ENCODE data around the gene OSBPL3. TPM values are rescaled to one million over a fixed set of nuclear protein-coding genes. Genes with fewer than 3 reads are reported as not detected.
A peak's percentile ranks its signal among the peaks of the same experiment; 100 is the strongest.

Gene OSBPL3
- total RNA-seq, 1 donor from 2014 or later = 8.0 TPM

- TF ChIP-seq EZH2phosphoT487 (IDR thresholded peaks at IDR 0.05) = no peak
- TF ChIP-seq CTCF (IDR thresholded peaks at IDR 0.05) = no peak
- no peak for TF ChIP-seq EZH2 (IDR thresholded peaks at IDR 0.05)
- Mint-ChIP-seq H3K27ac (peak overlapping the region; percentile 95), H3K4me1 (peaks cover 44% of the 10 kb centered on the region), H3K9me3 (peaks cover 4% of the 10 kb centered on the region), H3K4me3 (peak overlapping the region; percentile 57), H3K27me3 (ENCODE audit: insufficient read depth, low read depth) (peaks cover 3% of the 10 kb centered on the region), H3K36me3 (peaks cover 8% of the 10 kb centered on the region)
- Histone ChIP-seq H3K4me3 (no peak overlapping the region), H2AFZ (replicated peaks) (no peak overlapping the region), H3K36me3 (no peaks in the 10 kb centered on the region), H3K9ac (no peak overlapping the region), H3K27ac (no peak overlapping the region), H3K79me2 (ENCODE audit: low read depth) (no peaks in the 10 kb centered on the region), H3K9me3 (ENCODE audit: low read depth) (no peaks in the 10 kb centered on the region), H3K27me3 (no peaks in the 10 kb centered on the region), H3K4me1 (peaks cover 18% of the 10 kb centered on the region), H3K4me2 (peak overlapping the region; percentile 60), H4K20me1 (ENCODE audit: low read depth) (no peaks in the 10 kb centered on the region), H3F3A (ENCODE audit: low read depth) (peaks cover 13% of the 10 kb centered on the region)
- DNase-seq (ENCODE audit: low spot score) = peak; percentile 18
Measured at GRCh38 chr7:24932815-24933214, 47.2 kb downstream of the OSBPL3 start.

GRCh38 chr7:24932389-24932788, 47.6 kb downstream of the OSBPL3 start:
- Histone ChIP-seq H3K27ac (no peak overlapping the region), H3K4me1 (peaks cover 18% of the 10 kb centered on the region), H3K9ac (no peak overlapping the region), H3K27me3 (no peaks in the 10 kb centered on the region), H3K36me3 (no peaks in the 10 kb centered on the region), H3K9me3 (ENCODE audit: low read depth) (no peaks in the 10 kb centered on the region), H3K4me3 (no peak overlapping the region), H3K4me2 (peak overlapping the region; percentile 60), H3K79me2 (ENCODE audit: low read depth) (no peaks in the 10 kb centered on the region), H4K20me1 (ENCODE audit: low read depth) (no peaks in the 10 kb centered on the region), H3F3A (ENCODE audit: low read depth) (peaks cover 13% of the 10 kb centered on the region), H2AFZ (replicated peaks) (no peak overlapping the region)
- peaks cover 10% of the 10 kb centered on the region for H3K36me3 Mint-ChIP-seq
- peak overlapping the region; percentile 95 for H3K27ac Mint-ChIP-seq
- peaks cover 3% of the 10 kb centered on the region for H3K27me3 Mint-ChIP-seq (ENCODE audit: insufficient read depth, low read depth)
- peak; percentile 30 for DNase-seq (ENCODE audit: low spot score)
- TF ChIP-seq EZH2 (IDR thresholded peaks at IDR 0.05) (no peak), EZH2phosphoT487 (IDR thresholded peaks at IDR 0.05) (no peak), CTCF (IDR thresholded peaks at IDR 0.05) (no peak)
- peaks cover 4% of the 10 kb centered on the region for H3K9me3 Mint-ChIP-seq
- H3K4me1 Mint-ChIP-seq = peaks cover 44% of the 10 kb centered on the region
- H3K4me3 Mint-ChIP-seq = peak overlapping the region; percentile 57

GRCh38 chr7:24931844-24932243, 48.1 kb downstream of the OSBPL3 start:
- Histone ChIP-seq H3K4me2 (peak overlapping the region; percentile 60), H3K4me1 (peaks cover 18% of the 10 kb centered on the region), H3K4me3 (no peak overlapping the region), H2AFZ (replicated peaks) (no peak overlapping the region), H3F3A (ENCODE audit: low read depth) (peaks cover 13% of the 10 kb centered on the region), H3K27me3 (no peaks in the 10 kb centered on the region), H3K27ac (no peak overlapping the region), H3K79me2 (ENCODE audit: low read depth) (no peaks in the 10 kb centered on the region), H3K36me3 (no peaks in the 10 kb centered on the region), H3K9me3 (ENCODE audit: low read depth) (no peaks in the 10 kb centered on the region), H4K20me1 (ENCODE audit: low read depth) (no peaks in the 10 kb centered on the region), H3K9ac (no peak overlapping the region)
- Mint-ChIP-seq H3K27me3 (ENCODE audit: insufficient read depth, low read depth) (peaks cover 3% of the 10 kb centered on the region), H3K27ac (no peak overlapping the region), H3K36me3 (peaks cover 10% of the 10 kb centered on the region), H3K4me1 (peaks cover 44% of the 10 kb centered on the region), H3K4me3 (no peak overlapping the region), H3K9me3 (peaks cover 4% of the 10 kb centered on the region)
- TF ChIP-seq EZH2 (IDR thresholded peaks at IDR 0.05) (no peak), CTCF (IDR thresholded peaks at IDR 0.05) (no peak), EZH2phosphoT487 (IDR thresholded peaks at IDR 0.05) (no peak)
- DNase-seq (ENCODE audit: low spot score) = no peak

All from neural progenitor cell (in vitro differentiated cells).